GM12872 (cell line): Measurements from ENCODE around the gene RAB4A.

Experiments
- TF ChIP-seq, protein P1 (sequence below): IDR thresholded peaks from 3 replicates; pipeline ENCODE4 v1.5.1; 2011; ENCODE audit warnings: low read depth, mild to moderate bottlenecking, low read length, moderate library complexity; ENCODE audit not compliant: insufficient read depth

The RAB4A gene

GRCh38 chr1:229228522-229228921 is 42.4 kb upstream of the RAB4A start:
- TF ChIP-seq, protein P1, sequence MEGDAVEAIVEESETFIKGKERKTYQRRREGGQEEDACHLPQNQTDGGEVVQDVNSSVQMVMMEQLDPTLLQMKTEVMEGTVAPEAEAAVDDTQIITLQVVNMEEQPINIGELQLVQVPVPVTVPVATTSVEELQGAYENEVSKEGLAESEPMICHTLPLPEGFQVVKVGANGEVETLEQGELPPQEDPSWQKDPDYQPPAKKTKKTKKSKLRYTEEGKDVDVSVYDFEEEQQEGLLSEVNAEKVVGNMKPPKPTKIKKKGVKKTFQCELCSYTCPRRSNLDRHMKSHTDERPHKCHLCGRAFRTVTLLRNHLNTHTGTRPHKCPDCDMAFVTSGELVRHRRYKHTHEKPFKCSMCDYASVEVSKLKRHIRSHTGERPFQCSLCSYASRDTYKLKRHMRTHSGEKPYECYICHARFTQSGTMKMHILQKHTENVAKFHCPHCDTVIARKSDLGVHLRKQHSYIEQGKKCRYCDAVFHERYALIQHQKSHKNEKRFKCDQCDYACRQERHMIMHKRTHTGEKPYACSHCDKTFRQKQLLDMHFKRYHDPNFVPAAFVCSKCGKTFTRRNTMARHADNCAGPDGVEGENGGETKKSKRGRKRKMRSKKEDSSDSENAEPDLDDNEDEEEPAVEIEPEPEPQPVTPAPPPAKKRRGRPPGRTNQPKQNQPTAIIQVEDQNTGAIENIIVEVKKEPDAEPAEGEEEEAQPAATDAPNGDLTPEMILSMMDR = no peak

DNA sequence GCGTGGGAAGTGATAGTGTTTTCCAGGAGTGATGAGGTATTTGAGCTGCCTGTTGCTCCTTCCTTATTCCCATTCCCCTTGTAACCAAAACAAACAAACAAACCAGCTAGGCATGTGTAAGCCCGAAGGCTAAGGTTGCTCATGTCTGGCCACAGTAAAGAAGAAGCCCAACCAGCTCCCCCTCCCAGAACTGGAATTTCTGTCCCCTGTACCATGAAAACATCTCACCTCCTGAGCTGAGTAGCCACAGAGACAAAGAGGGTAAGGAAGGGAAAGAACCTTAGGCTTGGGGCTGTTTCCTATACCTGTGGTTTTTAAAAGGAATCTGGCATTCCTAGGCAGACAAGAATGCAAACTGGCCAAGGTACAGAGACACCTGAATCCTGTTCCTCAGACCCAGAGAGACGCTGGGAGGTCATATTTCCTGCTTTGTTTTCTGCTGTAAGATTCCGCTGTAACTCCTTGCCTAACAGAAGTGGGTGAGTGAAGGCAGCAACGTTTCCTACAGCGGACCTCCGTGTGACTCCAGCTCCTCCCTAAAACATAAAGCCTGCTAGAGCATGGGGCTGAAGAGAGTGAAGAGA is 41.7 kb upstream of the RAB4A start:
- TF ChIP-seq, protein P1 = no peak

- TF ChIP-seq, protein P1 = no peak
Measured at GRCh38 chr1:229229721-229230139, 41.2 kb upstream of the RAB4A start.

GRCh38 chr1:229230140-229230892 is 40.6 kb upstream of the RAB4A start:
- TF ChIP-seq, protein P1 = no peak

GRCh38 chr1:229230893-229231753 is 39.8 kb upstream of the RAB4A start:
- TF ChIP-seq, protein P1 = no peak

DNA sequence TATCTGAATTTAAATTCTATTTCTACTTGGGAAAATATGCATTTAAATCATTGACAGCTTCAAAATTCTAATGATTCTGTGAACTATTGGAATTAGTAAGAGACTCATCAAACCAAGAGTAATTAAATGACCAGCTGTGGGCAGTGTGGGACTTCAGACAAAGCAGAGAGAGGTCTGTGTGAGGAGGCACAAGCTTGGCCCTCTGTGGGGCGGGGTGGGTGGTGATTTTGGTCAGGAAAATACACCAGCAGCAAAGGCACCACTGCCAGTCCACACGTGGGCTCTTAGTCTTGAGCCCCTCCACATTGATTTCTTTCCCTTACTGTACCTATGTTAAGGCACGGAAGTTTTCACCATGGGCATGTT is 39.2 kb upstream of the RAB4A start:
- TF ChIP-seq, protein P1 = no peak; the same call in 2 of the 3 replicates

GRCh38 chr1:229234870-229235472 is 35.9 kb upstream of the RAB4A start:
- TF ChIP-seq, protein P1 = no peak
